Transverse colon (tissue), 3 donors: ENCODE results near the gene LCORL.

Experiments used
- EP300 ChIP-seq: sonication (generic); formaldehyde crosslinking; IDR thresholded peaks from one replicate; pipeline ENCODE4 v1.6.1; 2017; ENCODE audit warnings: antibody characterized with exemption, low read depth
- POLR2A ChIP-seq: fragments of 450-650 bp; IDR thresholded peaks from one replicate; pipeline ENCODE4 v1.6.1; 2016; ENCODE audit warnings: antibody characterized with exemption, mild to moderate bottlenecking, moderate library complexity
- TF ChIP-seq, protein P1 (sequence below), 5 experiments: fragments of 200-600 bp in 3 of 5; fragments of 450-650 bp in 2 of 5; sonication (generic) in 3 of 5; IDR thresholded peaks; 1 replicate in 2 of 5; 2 replicates in 3 of 5; pipeline ENCODE4 v1.5.1; 2016 to 2017; ENCODE audit warnings: antibody characterized with exemption in 5 of 5, inconsistent platforms in 3 of 5, mild to moderate bottlenecking in 2 of 5, moderate library complexity in 1 of 5

GRCh38 chr4:18012807-18013462 is 8.6 kb downstream of the LCORL start:
- TF ChIP-seq, protein P1, sequence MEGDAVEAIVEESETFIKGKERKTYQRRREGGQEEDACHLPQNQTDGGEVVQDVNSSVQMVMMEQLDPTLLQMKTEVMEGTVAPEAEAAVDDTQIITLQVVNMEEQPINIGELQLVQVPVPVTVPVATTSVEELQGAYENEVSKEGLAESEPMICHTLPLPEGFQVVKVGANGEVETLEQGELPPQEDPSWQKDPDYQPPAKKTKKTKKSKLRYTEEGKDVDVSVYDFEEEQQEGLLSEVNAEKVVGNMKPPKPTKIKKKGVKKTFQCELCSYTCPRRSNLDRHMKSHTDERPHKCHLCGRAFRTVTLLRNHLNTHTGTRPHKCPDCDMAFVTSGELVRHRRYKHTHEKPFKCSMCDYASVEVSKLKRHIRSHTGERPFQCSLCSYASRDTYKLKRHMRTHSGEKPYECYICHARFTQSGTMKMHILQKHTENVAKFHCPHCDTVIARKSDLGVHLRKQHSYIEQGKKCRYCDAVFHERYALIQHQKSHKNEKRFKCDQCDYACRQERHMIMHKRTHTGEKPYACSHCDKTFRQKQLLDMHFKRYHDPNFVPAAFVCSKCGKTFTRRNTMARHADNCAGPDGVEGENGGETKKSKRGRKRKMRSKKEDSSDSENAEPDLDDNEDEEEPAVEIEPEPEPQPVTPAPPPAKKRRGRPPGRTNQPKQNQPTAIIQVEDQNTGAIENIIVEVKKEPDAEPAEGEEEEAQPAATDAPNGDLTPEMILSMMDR (IDR thresholded peaks at IDR 0.05): no peak
- TF ChIP-seq POLR2A (no peak), EP300 (no peak)
